GM18867 (cell line): ENCODE measurements around the gene KCNK3.

Experiments
- ATAC-seq: cut with Tn5 transposase; IDR thresholded peaks from one replicate; pipeline ENCODE4 v1.9.1; 2021; ENCODE audit warnings: mild to moderate bottlenecking, moderate library complexity; ENCODE audit not compliant: unreplicated experiment

KCNK3 gene

GRCh38 chr2:26711457-26712161 lies 19.1 kb downstream of the KCNK3 start:
- ATAC-seq: no peak

- ATAC-seq: no peak
Observed at GRCh38 chr2:26712486-26713465, 20.3 kb downstream of the KCNK3 start.

GRCh38 chr2:26715528-26716270 lies 23.2 kb downstream of the KCNK3 start:
- ATAC-seq: no peak

GRCh38 chr2:26716340-26716739 lies 23.8 kb downstream of the KCNK3 start:
- ATAC-seq: no peak

- no peak for ATAC-seq
Observed at GRCh38 chr2:26716769-26717168, 24.2 kb downstream of the KCNK3 start.

- no peak for ATAC-seq
Observed at GRCh38 chr2:26717362-26717761, 24.8 kb downstream of the KCNK3 start.

GRCh38 chr2:26718949-26719686 lies 26.6 kb downstream of the KCNK3 start:
- ATAC-seq: no peak

GRCh38 chr2:26720322-26721114 lies 28.0 kb downstream of the KCNK3 start:
- no peak for ATAC-seq

GRCh38 chr2:26721115-26722032 lies 28.9 kb downstream of the KCNK3 start:
- ATAC-seq: no peak

- no peak for ATAC-seq
Observed at GRCh38 chr2:26722328-26722727, 29.8 kb downstream of the KCNK3 start.

GRCh38 chr2:26722911-26723310 lies 30.4 kb downstream of the KCNK3 start:
- no peak for ATAC-seq

- no peak for ATAC-seq
Observed at GRCh38 chr2:26723475-26723874, 31.0 kb downstream of the KCNK3 start.

GRCh38 chr2:26723991-26724750 lies 31.6 kb downstream of the KCNK3 start:
- no peak for ATAC-seq

- ATAC-seq: no peak
Observed at GRCh38 chr2:26724784-26725520, 32.4 kb downstream of the KCNK3 start.

- ATAC-seq: no peak
Observed at GRCh38 chr2:26725521-26725820, 32.9 kb downstream of the KCNK3 start.

GRCh38 chr2:26726228-26726627 lies 33.7 kb downstream of the KCNK3 start:
- ATAC-seq: no peak
